Stomach (tissue), 9 donors: ENCODE results near the gene CAMSAP2. TPM values are rescaled to one million over a fixed set of nuclear protein-coding genes. Genes with fewer than 3 reads are reported as not detected.

Experiments used
- DNase-seq, 2 donors: peaks; one replicate each; pipeline versions ENCODE4 v3.0.0 to v3.0.0-alpha.2; 2013 to 2019
- H3K27ac ChIP-seq, 5 donors: fragments of 200-600 bp in 4 of 5; sonication (generic) in 4 of 5; one replicate each; pipeline ENCODE4 v1.5.1; 2013 to 2019; ENCODE audit warnings: mild to moderate bottlenecking in 1 of 5, moderate library complexity in 1 of 5
- H3K27me3 ChIP-seq, 3 donors: fragments of 200-600 bp; sonication (generic); one replicate each; pipeline ENCODE4 v1.5.1; 2017 to 2019; ENCODE audit warnings: mixed run types in 1 of 3
- H3K36me3 ChIP-seq, 4 donors: fragments of 200-600 bp; sonication (generic); 1 replicate in 3 of 4; 2 replicates in 1 of 4; pipeline ENCODE4 v1.5.1; 2016 to 2019
- H3K4me1 ChIP-seq, 4 donors: fragments of 200-600 bp; sonication (generic); one replicate each; pipeline ENCODE4 v1.5.1; 2016 to 2019
- H3K4me3 ChIP-seq, 4 donors: fragments of 200-600 bp; sonication (generic) in 3 of 4; one replicate each; pipeline ENCODE4 v1.5.1; 2016 to 2019; ENCODE audit warnings: mild to moderate bottlenecking in 1 of 4
- H3K9me3 ChIP-seq, 4 donors: fragments of 200-600 bp; sonication (generic); one replicate each; pipeline ENCODE4 v1.5.1; 2016 to 2019
- CTCF ChIP-seq, 7 experiments: fragments of 450-650 bp in 4 of 7; fragments of 200-600 bp in 3 of 7; sonication (generic) in 3 of 7; IDR thresholded peaks; one replicate each; pipeline ENCODE4 v1.5.1; 2016 to 2019; ENCODE audit warnings: antibody characterized with exemption in 7 of 7, control low read depth in 2 of 7, mild to moderate bottlenecking in 1 of 7
- EP300 ChIP-seq: sonication (generic); formaldehyde crosslinking; IDR thresholded peaks from one replicate; pipeline ENCODE4 v1.6.1; 2017; ENCODE audit warnings: antibody characterized with exemption
- POLR2A ChIP-seq, 4 donors: fragments of 450-650 bp; IDR thresholded peaks; one replicate each; pipeline ENCODE4 v1.6.1; 2016; ENCODE audit warnings: antibody characterized with exemption in 4 of 4, control low read depth in 2 of 4, mild to moderate bottlenecking in 1 of 4, moderate library complexity in 1 of 4
- POLR2AphosphoS5 ChIP-seq, 3 donors: sonication (generic); formaldehyde crosslinking; IDR thresholded peaks; one replicate each; pipeline ENCODE4 v1.6.1; 2016; ENCODE audit warnings: antibody characterized with exemption in 3 of 3
- WGBS, 5 donors: extraction: QIAGEN DNeasy Blood & Tissue Kit in 3 of 5; methylation state at CpG; one replicate each; pipeline versions ENCODE4 v1.1.5 to v1.1.7; 2013 to 2018; 5-methylcytosine and 5-hydroxymethylcytosine counted together
- intact Hi-C: fragments of 100-400 bp; cut with DNase I; formaldehyde crosslinking; loops from one replicate; pipeline ENCODE4 v1.15.1; 2023; ENCODE audit warnings: low total_unique reads
- polyA plus RNA-seq, 3 donors: library from polyadenylated mRNA; stranded (reverse); fragments of 200-250 nt; gene quantifications; one replicate each; pipeline ENCODE4 v1.2.3, GENCODE V29; 2013
- total RNA-seq, 5 donors: library from RNA; depleted of rRNA; stranded (reverse); fragments of >200 nt; gene quantifications; one replicate each; pipeline versions ENCODE4 v1.1.0 to v1.2.3, GENCODE V29; 2014 to 2016
- donor health status: healthy with polysubstance abuse.
- donor health status: Bipolar disorder and iron deficiency.
- donor health status: healthy.

CAMSAP2 gene
- total and polyA plus RNA-seq, 8 donors = 4.5 to 35.4 (median 7.5) TPM

GRCh38 chr1:200899954-200900867 is 161.5 kb downstream of the CAMSAP2 start:
- no peak for DNase-seq
- H3K36me3 ChIP-seq = peaks cover 10 to 57% (median 22%) of the 10 kb centered on the region in 4 donors
- H3K4me1 ChIP-seq = peaks cover 0 to 58% (median 13%) of the 10 kb centered on the region in 4 donors
- no peaks in the 10 kb centered on the region for H3K9me3 ChIP-seq
- no peaks in the 10 kb centered on the region for H3K27me3 ChIP-seq
- intact Hi-C loops = no loop called here
- no peak overlapping the region for H3K27ac ChIP-seq
- 85 to 92% (median 89%) methylated on average over 15 to 16 of the region's 16 CpGs for WGBS, 5 donors
- H3K4me3 ChIP-seq = peak overlapping the region in 1 of 4 donors; percentile 3
- no peak for TF ChIP-seq POLR2A (IDR thresholded peaks at IDR 0.05)
- TF ChIP-seq POLR2AphosphoS5 (IDR thresholded peaks at IDR 0.05) = no peak

- DNase-seq = no peak
- Histone ChIP-seq H3K4me1 (peaks cover 0 to 64% (median 16%) of the 10 kb centered on the region in 4 donors), H3K36me3 (peaks cover 10 to 57% (median 22%) of the 10 kb centered on the region in 4 donors), H3K4me3 (no peak overlapping the region), H3K9me3 (no peaks in the 10 kb centered on the region), H3K27me3 (no peaks in the 10 kb centered on the region), H3K27ac (no peak overlapping the region)
- WGBS, 5 donors = 88 to 96% (median 95%) methylated on average over 12 to 17 of the region's 17 CpGs
- intact Hi-C loops = no loop called here
- TF ChIP-seq CTCF (IDR thresholded peaks at IDR 0.05) (no peak), POLR2AphosphoS5 (IDR thresholded peaks at IDR 0.05) (no peak), EP300 (no peak), POLR2A (IDR thresholded peaks at IDR 0.05) (no peak)
These were observed 162.2 kb downstream of the CAMSAP2 start for GRCh38 chr1:200900877-200901276.

- Histone ChIP-seq H3K9me3 (no peaks in the 10 kb centered on the region), H3K36me3 (peaks cover 10 to 57% (median 22%) of the 10 kb centered on the region in 4 donors), H3K4me1 (peaks cover 0 to 69% (median 17%) of the 10 kb centered on the region in 4 donors), H3K27ac (peak overlapping the region in 1 of 5 donors; percentile 32), H3K4me3 (no peak overlapping the region), H3K27me3 (no peaks in the 10 kb centered on the region)
- no peak for TF ChIP-seq POLR2A (IDR thresholded peaks at IDR 0.05)
- no peak for TF ChIP-seq CTCF (IDR thresholded peaks at IDR 0.05)
- TF ChIP-seq POLR2AphosphoS5 (IDR thresholded peaks at IDR 0.05) = no peak
- no peak for TF ChIP-seq EP300
- no peak for DNase-seq
- 90 to 96% (median 93%) methylated on average over 5 of the region's 5 CpGs for WGBS, 5 donors
- intact Hi-C loops = no loop called here
These were observed 162.7 kb downstream of the CAMSAP2 start for GRCh38 chr1:200901350-200901749.

GRCh38 chr1:200901796-200902444 is 163.2 kb downstream of the CAMSAP2 start:
- Histone ChIP-seq H3K27me3 (no peaks in the 10 kb centered on the region), H3K4me1 (peaks cover 0 to 71% (median 19%) of the 10 kb centered on the region in 4 donors), H3K9me3 (no peaks in the 10 kb centered on the region), H3K27ac (peak overlapping the region in 2 of 5 donors; percentile 10 to 32), H3K4me3 (no peak overlapping the region), H3K36me3 (peaks cover 10 to 57% (median 22%) of the 10 kb centered on the region in 4 donors)
- peak in 1 of 2 donors; percentile 30 for DNase-seq
- WGBS, 5 donors = 58 to 82% (median 82%) methylated on average over 4 to 8 of the region's 8 CpGs
- intact Hi-C loops = no loop called here
- no peak for TF ChIP-seq EP300
- TF ChIP-seq POLR2AphosphoS5 (IDR thresholded peaks at IDR 0.05) = no peak
- TF ChIP-seq CTCF (IDR thresholded peaks at IDR 0.05) = no peak
- no peak for TF ChIP-seq POLR2A (IDR thresholded peaks at IDR 0.05)
